HepG2 (cell line): ENCODE measurements around the gene DNAJC5. TPM values are rescaled to one million over a fixed set of nuclear protein-coding genes. Genes with fewer than 3 reads are reported as not detected.
A peak's percentile ranks its signal among the peaks of the same experiment; 100 is the strongest.

ENCODE experiments used
- AHDC1 ChIP-seq: sonication (generic); formaldehyde crosslinking; IDR thresholded peaks from 2 replicates; pipeline ENCODE4 v1.5.1; 2020; ENCODE audit warnings: mild to moderate bottlenecking, missing genetic modification reagents, borderline replicate concordance
- ARNT ChIP-seq: fragments of 450-650 bp; IDR thresholded peaks from 2 replicates; pipeline ENCODE4 v1.6.1; 2017
- ASH2L ChIP-seq: fragments of 300-600, 200-600 bp; sonication (generic); IDR thresholded peaks from 2 replicates; pipeline ENCODE4 v1.7.0; 2017; ENCODE audit warnings: low read depth, mild to moderate bottlenecking, moderate library complexity, mixed read lengths, low read length; ENCODE audit not compliant: insufficient read length
- DMAP1 ChIP-seq: IDR thresholded peaks from 2 replicates; pipeline ENCODE4 v1.6.1; 2016
- GTF3A ChIP-seq: sonication (generic); formaldehyde crosslinking; conservative IDR thresholded peaks from 2 replicates; pipeline ENCODE4 v1.4.0; 2020; ENCODE audit warnings: mild to moderate bottlenecking, missing genetic modification reagents
- HINFP ChIP-seq: sonication (generic); formaldehyde crosslinking; IDR thresholded peaks from 2 replicates; pipeline ENCODE4 v1.4.0; 2020; ENCODE audit warnings: low read depth, mild to moderate bottlenecking, missing genetic modification reagents
- HNRNPUL1 ChIP-seq: fragments of 200-400 bp; formaldehyde crosslinking; IDR thresholded peaks from 2 replicates; pipeline ENCODE4 v1.6.1; 2017; ENCODE audit warnings: low read depth, mild to moderate bottlenecking, low read length, moderate library complexity
- JDP2 ChIP-seq: sonication (generic); formaldehyde crosslinking; IDR thresholded peaks from 2 replicates; pipeline ENCODE4 v1.8.1; 2022; ENCODE audit warnings: missing genetic modification reagents, borderline replicate concordance
- LBX2 ChIP-seq: sonication (generic); formaldehyde crosslinking; IDR thresholded peaks from 2 replicates; pipeline ENCODE4 v1.5.0; 2020; ENCODE audit warnings: missing genetic modification reagents, mild to moderate bottlenecking, borderline replicate concordance
- MLXIP ChIP-seq: sonication (generic); formaldehyde crosslinking; IDR thresholded peaks from 2 replicates; pipeline ENCODE4 v1.9.0; 2021; ENCODE audit warnings: missing genetic modification reagents, borderline replicate concordance
- NR0B2 ChIP-seq: sonication (generic); formaldehyde crosslinking; IDR thresholded peaks from 2 replicates; pipeline ENCODE4 v1.4.0; 2020; ENCODE audit warnings: mild to moderate bottlenecking, missing genetic modification reagents
- POGZ ChIP-seq: sonication (generic); formaldehyde crosslinking; IDR thresholded peaks from 2 replicates; pipeline ENCODE4 v1.4.0; 2020; ENCODE audit warnings: mild to moderate bottlenecking, missing genetic modification reagents
- RARG ChIP-seq: sonication (generic); formaldehyde crosslinking; IDR thresholded peaks from 2 replicates; pipeline ENCODE4 v1.4.0; 2020; ENCODE audit warnings: low read depth, mild to moderate bottlenecking, missing genetic modification reagents
- U2AF1 ChIP-seq: fragments of 200-400 bp; formaldehyde crosslinking; optimal IDR thresholded peaks from 2 replicates; pipeline ENCODE3; 2017; ENCODE audit warnings: mild to moderate bottlenecking, low read depth, low read length
- ZNF24 ChIP-seq: fragments of 450-650 bp; IDR thresholded peaks from 2 replicates; pipeline ENCODE4 v1.6.1; 2017; ENCODE audit warnings: antibody characterized with exemption, mild to moderate bottlenecking
- ZNF552 ChIP-seq: sonication (generic); formaldehyde crosslinking; IDR thresholded peaks from 2 replicates; pipeline ENCODE4 v1.9.0; 2022; ENCODE audit warnings: missing genetic modification reagents, mild to moderate bottlenecking, borderline replicate concordance
- ZNF597 ChIP-seq: sonication (generic); formaldehyde crosslinking; IDR thresholded peaks from 2 replicates; pipeline ENCODE4 v1.5.0; 2020; ENCODE audit warnings: missing genetic modification reagents
- ZNF607 ChIP-seq: sonication (generic); formaldehyde crosslinking; IDR thresholded peaks from 2 replicates; pipeline ENCODE4 v1.5.1; 2020; ENCODE audit warnings: missing genetic modification reagents, mild to moderate bottlenecking, borderline replicate concordance
- polyA plus RNA-seq, 8 experiments: library from polyadenylated mRNA; depleted of rRNA in 3 of 8; stranded (reverse) in 7 of 8; unstranded in 1 of 8; fragments of >200 nt; fragmentation: Illumina TruSeq in 4 of 8; extraction: Trizol in 4 of 8; gene quantifications; 2 replicates each; pipeline versions ENCODE4 v1.2.1 to v1.2.3, GENCODE V29; 2011 to 2016; ENCODE audit warnings: low read depth in 4 of 8, missing spikeins in 1 of 8, mixed read lengths in 1 of 8; ENCODE audit not compliant: insufficient read depth in 1 of 8
- total RNA-seq, 5 experiments: library from RNA; depleted of rRNA; stranded (reverse); fragments of >200 nt; fragmentation: Illumina TruSeq; extraction: Trizol; gene quantifications; 2 replicates each; pipeline ENCODE4 v1.2.3, GENCODE V29; 2016; ENCODE audit warnings: low read depth in 1 of 5

DNAJC5 gene
- total and polyA plus RNA-seq, 2 of the 13 experiments (the other 11 are each of a cell fraction or from before 2014, with no cell fraction given) = 42.8 to 64.5 TPM

GRCh38 chr20:63864545-63864977 lies 30.4 kb upstream of the DNAJC5 start (continued):
- TF ChIP-seq HINFP (CRISPR knock-in tag) = no peak
- no peak for TF ChIP-seq ASH2L
- TF ChIP-seq POGZ (CRISPR knock-in tag) = no peak
- no peak for TF ChIP-seq ZNF24
- no peak for TF ChIP-seq DMAP1 (CRISPR knock-in tag)
- no peak; the same call in 1 of the 2 replicates for TF ChIP-seq LBX2 (CRISPR knock-in tag)
- no peak for TF ChIP-seq U2AF1
- TF ChIP-seq JDP2 (CRISPR knock-in tag) = no peak
- no peak for TF ChIP-seq AHDC1 (CRISPR knock-in tag)
- no peak for TF ChIP-seq ZNF607 (CRISPR knock-in tag)
- TF ChIP-seq RARG (CRISPR knock-in tag) = no peak
- no peak for TF ChIP-seq MLXIP
- no peak for TF ChIP-seq NR0B2 (CRISPR knock-in tag)
- no peak for TF ChIP-seq GTF3A (CRISPR knock-in tag)
- TF ChIP-seq HNRNPUL1 = no peak
- TF ChIP-seq ARNT = no peak
- peak; percentile 16; the same call in 1 of the 2 replicates for TF ChIP-seq ZNF552
- TF ChIP-seq ZNF597 (CRISPR knock-in tag) = no peak
